Epithelial cell of proximal tubule (primary cell): Measurements from ENCODE around the gene STUB1. TPM values are rescaled to one million over a fixed set of nuclear protein-coding genes. Genes with fewer than 3 reads are reported as not detected.

ENCODE experiments used
- DNase-seq: peaks from one replicate; pipeline ENCODE4 v3.0.0-alpha.2; 2011; ENCODE audit warnings: low read depth
- H3K4me3 ChIP-seq: 2 replicates; pipeline ENCODE4 v1.5.1; 2011; ENCODE audit warnings: low read depth, mild to moderate bottlenecking, low read length
- total RNA-seq: library from RNA; depleted of rRNA; stranded (reverse); fragments of >200 nt; gene quantifications from 2 replicates; pipeline ENCODE4 v1.2.3, GENCODE V29; 2015
- TF ChIP-seq, protein P1 (sequence below): conservative IDR thresholded peaks from 2 replicates; pipeline ENCODE4 v1.5.1; 2012; ENCODE audit warnings: low read depth, mild to moderate bottlenecking, low read length

The STUB1 gene
- total RNA-seq, 1 donor from 2014 or later, result 158 TPM

DNA sequence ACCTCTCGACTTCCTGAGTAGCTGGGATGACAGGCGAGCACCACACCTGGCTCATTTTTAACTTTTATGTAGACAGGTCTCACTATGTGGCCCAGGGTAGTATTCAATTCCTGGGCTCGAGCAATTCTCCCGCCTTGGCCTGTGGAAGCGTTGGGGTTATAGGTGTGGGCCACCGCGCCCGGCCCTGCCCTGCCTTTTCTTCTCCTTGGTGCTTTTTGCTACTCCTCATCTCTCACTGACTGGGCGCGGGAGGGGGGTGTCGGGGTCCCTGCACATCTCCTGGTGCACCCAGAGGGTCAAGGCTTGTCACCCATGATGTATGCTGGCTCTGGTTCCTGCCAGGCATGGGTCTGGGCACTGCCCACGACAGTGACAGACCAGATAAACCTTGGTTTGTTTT, 35.7 kb upstream of the STUB1 start:
- TF ChIP-seq, protein P1, sequence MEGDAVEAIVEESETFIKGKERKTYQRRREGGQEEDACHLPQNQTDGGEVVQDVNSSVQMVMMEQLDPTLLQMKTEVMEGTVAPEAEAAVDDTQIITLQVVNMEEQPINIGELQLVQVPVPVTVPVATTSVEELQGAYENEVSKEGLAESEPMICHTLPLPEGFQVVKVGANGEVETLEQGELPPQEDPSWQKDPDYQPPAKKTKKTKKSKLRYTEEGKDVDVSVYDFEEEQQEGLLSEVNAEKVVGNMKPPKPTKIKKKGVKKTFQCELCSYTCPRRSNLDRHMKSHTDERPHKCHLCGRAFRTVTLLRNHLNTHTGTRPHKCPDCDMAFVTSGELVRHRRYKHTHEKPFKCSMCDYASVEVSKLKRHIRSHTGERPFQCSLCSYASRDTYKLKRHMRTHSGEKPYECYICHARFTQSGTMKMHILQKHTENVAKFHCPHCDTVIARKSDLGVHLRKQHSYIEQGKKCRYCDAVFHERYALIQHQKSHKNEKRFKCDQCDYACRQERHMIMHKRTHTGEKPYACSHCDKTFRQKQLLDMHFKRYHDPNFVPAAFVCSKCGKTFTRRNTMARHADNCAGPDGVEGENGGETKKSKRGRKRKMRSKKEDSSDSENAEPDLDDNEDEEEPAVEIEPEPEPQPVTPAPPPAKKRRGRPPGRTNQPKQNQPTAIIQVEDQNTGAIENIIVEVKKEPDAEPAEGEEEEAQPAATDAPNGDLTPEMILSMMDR, result no peak
- H3K4me3 ChIP-seq, result no peak overlapping the region
- DNase-seq, result no peak

DNA sequence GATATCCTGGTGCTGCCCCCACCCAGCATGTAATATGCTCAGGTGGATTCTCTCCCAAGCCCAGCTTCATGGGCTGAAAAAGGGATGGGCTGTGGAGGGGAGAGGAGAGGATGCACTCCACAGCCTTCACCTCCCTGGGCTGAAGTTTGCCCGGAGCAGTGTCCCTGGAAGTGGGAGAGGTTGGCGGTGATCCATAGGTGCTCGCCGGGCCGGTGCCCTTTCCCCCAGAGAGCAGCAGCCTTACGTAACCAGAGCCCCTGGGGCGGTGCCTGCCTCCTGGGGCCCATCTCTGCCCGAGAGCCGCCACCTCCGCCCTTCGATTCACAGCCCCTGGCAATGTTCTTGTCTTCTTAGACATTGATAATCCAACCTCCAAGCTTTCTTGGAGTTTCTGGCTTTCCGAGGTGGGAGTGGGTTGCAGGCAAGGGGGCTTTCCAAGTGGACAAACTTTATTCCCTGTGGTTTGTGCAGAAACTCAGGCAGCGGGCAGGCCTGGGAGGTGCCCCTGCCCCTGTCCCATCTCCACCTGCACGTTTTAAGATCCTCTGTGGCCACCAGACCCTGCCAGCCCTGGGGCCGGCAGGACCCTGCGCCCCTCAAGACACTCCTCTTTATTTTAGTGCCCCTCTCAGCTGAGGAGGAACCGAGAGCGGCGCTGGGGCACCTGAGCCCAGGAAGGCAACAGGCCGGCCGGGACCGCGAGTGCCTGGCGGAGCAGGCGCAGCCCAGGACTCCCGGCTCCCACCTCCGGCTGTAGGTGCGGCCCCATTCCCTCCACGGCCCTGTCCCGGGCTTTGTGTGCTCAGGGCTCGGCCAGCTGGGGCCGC, 34.1 kb upstream of the STUB1 start:
- no peak overlapping the region for H3K4me3 ChIP-seq
- TF ChIP-seq, protein P1, result no peak
- DNase-seq, result no peak

DNA sequence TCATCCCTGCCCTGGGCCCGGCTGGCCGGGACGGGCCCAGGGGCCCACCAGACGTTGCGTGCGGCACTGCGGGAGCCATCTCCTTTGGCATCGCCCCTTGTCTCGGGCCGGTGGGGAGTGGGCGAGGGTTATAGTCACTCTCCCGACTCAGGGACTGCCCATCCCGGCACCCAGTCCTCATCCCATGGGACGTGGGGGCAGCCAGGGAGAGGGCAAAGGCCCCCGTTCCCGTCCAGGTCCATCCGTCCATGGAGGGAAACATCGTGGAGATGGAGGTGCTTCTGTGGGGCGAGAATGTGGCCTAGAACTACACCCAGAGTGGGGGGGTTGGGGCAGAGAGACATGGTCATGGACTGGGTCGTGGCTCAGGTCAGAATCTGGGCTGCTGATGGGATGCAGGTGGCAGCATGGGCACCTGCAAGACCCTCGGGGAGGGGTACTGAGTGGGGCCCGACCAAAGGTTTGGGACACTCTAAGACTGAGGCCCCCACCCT, 33.5 kb upstream of the STUB1 start:
- TF ChIP-seq, protein P1, result no peak
- H3K4me3 ChIP-seq, result no peak overlapping the region

DNA sequence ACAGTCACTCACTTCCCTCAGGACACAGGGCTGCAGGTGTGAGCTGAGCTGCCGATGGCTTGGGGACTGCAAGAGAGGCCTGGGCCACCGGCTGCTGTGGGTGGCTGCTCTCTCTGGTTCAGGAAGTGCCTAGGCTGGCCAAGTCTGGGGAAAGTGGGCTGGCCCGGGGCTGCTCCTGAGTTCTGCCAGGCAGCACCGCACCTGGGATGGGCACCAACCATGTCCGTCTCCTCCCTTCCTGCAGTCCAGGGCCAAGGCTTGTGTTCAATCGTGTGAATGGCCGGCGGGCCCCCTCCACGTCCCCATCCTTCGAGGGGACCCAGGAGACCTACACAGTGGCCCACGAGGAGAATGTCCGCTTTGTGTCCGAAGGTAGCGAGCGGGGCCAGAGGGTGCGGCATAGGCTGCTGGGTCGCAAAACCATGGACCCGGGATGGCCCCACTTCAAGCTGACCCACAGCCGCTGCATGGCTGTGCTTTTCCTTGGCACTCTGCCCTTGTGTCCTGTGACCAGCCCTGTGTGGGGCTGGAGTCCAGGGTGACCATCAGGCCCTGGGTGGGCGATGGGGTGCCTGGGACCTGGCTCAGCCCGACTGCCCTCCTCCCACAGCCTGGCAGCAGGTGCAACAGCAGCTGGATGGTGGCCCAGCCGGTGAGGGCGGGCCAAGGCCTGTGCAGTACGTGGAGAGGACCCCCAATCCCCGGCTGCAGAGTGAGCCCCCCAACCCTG, 32.9 kb upstream of the STUB1 start:
- TF ChIP-seq, protein P1, result no peak
- H3K4me3 ChIP-seq, result peak overlapping the region; percentile 70
- DNase-seq, result no peak

More for the DNA sequence above, 33.5 kb upstream of the STUB1 start:
- no peak for DNase-seq

DNA sequence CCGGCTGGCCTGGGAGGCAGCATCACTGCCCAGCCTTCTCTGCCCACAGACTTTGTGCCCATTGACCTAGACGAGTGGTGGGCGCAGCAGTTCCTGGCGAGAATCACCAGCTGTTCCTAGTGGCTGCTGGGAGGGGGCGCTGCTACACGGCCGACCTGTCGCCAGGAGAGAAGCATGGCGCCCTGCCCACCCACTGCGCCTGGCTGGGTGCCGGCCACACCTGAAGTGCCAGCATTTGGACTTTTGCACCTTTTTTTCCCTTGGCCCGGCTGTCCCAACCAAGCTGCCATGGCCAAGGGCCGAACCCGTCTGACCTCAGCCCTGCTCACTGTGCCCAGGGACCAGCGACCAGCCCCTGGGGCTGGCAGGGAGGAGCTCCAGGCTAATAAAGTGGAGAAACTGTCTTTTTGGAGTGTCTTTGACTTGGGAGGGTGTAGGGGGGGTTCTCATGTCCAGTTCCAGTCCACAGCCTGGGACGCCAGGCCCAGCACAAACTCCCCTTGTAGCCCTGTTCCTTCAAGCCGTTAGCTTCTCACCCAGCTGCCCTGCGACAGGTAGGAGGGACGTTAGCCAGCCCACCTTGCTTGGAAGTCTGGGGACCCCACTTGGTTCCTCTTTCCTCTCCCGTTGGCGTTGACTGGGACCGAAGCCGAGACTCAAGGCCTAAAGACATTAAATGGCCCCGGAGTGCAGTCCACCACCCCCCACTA, 32.0 kb upstream of the STUB1 start:
- DNase-seq, result no peak
- H3K4me3 ChIP-seq, result peak overlapping the region; percentile 70
- TF ChIP-seq, protein P1, result peak; percentile 55

DNA sequence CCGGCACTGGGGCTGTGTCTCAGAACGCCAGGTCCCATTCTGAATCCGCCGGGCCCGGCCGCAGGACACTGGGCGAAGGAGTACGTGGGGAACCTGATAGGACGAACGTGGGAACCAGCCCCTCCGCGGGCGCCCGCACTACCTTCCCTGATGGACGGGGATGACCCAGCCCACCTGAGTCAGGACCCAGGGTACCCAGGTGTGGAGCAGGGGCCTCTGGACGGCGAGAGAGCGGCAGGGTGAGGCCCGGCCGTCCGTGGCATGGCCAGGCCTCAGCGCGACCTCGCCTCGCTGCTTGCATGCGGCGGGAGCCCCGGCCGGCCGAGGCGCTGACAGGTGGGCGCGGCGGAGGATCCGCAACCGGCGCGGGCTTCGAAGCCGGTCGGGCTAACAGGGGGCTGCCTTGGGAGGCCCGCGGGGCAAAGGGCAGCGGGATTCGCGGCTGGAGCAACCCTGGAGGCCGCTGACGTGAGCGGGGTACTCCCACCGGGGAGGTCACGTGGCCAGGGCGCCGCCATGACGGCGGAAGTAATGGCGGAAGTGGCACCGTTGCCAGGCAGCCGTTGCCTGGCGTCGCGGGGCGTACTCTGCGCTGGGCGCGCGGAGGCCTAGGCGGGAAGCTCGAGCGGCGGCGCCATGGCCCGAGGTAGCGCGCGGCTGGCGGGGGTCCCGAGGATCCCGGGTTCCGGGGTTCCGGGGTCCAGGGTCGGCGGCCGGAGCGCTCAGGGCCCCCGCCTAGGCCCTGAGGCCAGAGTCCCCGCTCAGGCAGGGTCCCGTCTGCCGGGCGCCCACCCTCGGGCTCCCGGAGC, 31.2 kb upstream of the STUB1 start, which contains the start of gene WDR90:
WDR90 (plus strand) TSS at position 585 of the 809 bp plus-strand sequence; CDS start at position 637, 52 bp downstream.
- TF ChIP-seq, protein P1, result no peak
- H3K4me3 ChIP-seq, result peak within 1 kb of the TSS; percentile 70
- no peak for DNase-seq
